GM12878 (cell line): ENCODE measurements around the gene CXCR6. TPM values are rescaled to one million over a fixed set of nuclear protein-coding genes. Genes with fewer than 3 reads are reported as not detected.

Experiments
- CEBPZ ChIP-seq: fragments of 150-350 bp; IDR thresholded peaks from 2 replicates; pipeline ENCODE4 v1.6.1; 2016; ENCODE audit warnings: low read depth, low read length
- CHD1 ChIP-seq: IDR thresholded peaks from 2 replicates; pipeline ENCODE4 v1.6.1; 2012; ENCODE audit warnings: low read depth, low read length, improper control_type of control experiment
- PAX8 ChIP-seq: fragments of 450-650 bp; IDR thresholded peaks from 2 replicates; pipeline ENCODE4 v1.6.1; 2017; ENCODE audit warnings: mild to moderate bottlenecking, moderate library complexity
- RUNX3 ChIP-seq: IDR thresholded peaks from 2 replicates; pipeline ENCODE4 v1.6.1; 2012; ENCODE audit warnings: low read length, inconsistent platforms
- SMC3 ChIP-seq: IDR thresholded peaks from 2 replicates; pipeline ENCODE4 v1.6.1; 2011; ENCODE audit warnings: low read length, improper control_type of control experiment, borderline replicate concordance
- ZNF217 ChIP-seq: fragments of 450-650 bp; IDR thresholded peaks from 2 replicates; pipeline ENCODE4 v1.6.1; 2017; ENCODE audit warnings: antibody characterized with exemption, mild to moderate bottlenecking
- polyA plus RNA-seq, 11 experiments: library from polyadenylated mRNA; depleted of rRNA in 4 of 11; unstranded in 6 of 11; stranded (reverse) in 5 of 11; fragments of >200 nt; fragmentation: Nextera tagmentation in 4 of 11; fragmentation: Illumina TruSeq in 1 of 11; extraction: Ambion mirVana in 4 of 11; extraction: Trizol in 1 of 11; gene quantifications; 1 replicate in 1 of 11; 2 replicates in 10 of 11; pipeline versions ENCODE4 v1.2.1 to v1.2.3, GENCODE V29; 2011 to 2016; ENCODE audit warnings: inconsistent platforms in 2 of 11, missing spikeins in 2 of 11, low read depth in 1 of 11
- total RNA-seq, 4 experiments: library from RNA; depleted of rRNA in 3 of 4; stranded (reverse); fragments of >200 nt in 3 of 4; fragmentation: Illumina TruSeq in 1 of 4; extraction: Trizol in 1 of 4; gene quantifications; 2 replicates each; pipeline versions ENCODE4 v1.2.1 to v1.2.3, GENCODE V29; 2013 to 2021
- TF ChIP-seq, protein P1 (sequence below): IDR thresholded peaks from 2 replicates; pipeline ENCODE4 v1.6.1; 2012; ENCODE audit warnings: low read depth, low read length, improper control_type of control experiment

CXCR6 gene
- total and polyA plus RNA-seq, 10 of the 15 experiments (the other 5 are each of a cell fraction or from before 2014, with no cell fraction given) = 0.04 to 0.20 (median 0.12) TPM; not detected in 5

- no peak for TF ChIP-seq PAX8
- TF ChIP-seq RUNX3 = no peak
- TF ChIP-seq, protein P1, sequence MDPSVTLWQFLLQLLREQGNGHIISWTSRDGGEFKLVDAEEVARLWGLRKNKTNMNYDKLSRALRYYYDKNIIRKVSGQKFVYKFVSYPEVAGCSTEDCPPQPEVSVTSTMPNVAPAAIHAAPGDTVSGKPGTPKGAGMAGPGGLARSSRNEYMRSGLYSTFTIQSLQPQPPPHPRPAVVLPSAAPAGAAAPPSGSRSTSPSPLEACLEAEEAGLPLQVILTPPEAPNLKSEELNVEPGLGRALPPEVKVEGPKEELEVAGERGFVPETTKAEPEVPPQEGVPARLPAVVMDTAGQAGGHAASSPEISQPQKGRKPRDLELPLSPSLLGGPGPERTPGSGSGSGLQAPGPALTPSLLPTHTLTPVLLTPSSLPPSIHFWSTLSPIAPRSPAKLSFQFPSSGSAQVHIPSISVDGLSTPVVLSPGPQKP = no peak
- TF ChIP-seq CHD1 = no peak
- peak; percentile 55; the same call in 1 of the 2 replicates for TF ChIP-seq SMC3
- no peak for TF ChIP-seq CEBPZ
- TF ChIP-seq ZNF217 = no peak
Observed at GRCh38 chr3:45906681-45907407, 36.4 kb upstream of the CXCR6 start (continued).
